ENCODE results near the gene TEAD1.

DNA sequence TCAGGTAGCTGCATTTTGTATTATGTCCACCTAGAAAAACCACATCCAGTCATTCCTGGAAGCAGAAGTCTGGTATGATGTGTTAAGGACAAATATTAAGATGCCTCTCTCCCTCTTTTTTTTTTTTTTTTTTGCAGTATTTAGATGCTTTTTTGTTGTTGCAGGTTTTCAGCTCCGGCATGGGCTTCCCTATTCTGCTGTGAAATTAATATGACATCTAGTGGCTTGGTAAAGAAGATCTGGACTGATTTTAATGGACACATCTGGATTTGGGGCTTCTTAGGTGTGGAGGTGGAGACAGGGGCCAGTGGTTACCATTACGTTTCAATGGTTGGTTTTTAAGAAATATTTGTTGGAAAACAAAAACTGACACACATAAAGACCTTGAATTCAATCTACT lies 287.4 kb downstream of the TEAD1 start:
- TF ChIP-seq, protein P1, sequence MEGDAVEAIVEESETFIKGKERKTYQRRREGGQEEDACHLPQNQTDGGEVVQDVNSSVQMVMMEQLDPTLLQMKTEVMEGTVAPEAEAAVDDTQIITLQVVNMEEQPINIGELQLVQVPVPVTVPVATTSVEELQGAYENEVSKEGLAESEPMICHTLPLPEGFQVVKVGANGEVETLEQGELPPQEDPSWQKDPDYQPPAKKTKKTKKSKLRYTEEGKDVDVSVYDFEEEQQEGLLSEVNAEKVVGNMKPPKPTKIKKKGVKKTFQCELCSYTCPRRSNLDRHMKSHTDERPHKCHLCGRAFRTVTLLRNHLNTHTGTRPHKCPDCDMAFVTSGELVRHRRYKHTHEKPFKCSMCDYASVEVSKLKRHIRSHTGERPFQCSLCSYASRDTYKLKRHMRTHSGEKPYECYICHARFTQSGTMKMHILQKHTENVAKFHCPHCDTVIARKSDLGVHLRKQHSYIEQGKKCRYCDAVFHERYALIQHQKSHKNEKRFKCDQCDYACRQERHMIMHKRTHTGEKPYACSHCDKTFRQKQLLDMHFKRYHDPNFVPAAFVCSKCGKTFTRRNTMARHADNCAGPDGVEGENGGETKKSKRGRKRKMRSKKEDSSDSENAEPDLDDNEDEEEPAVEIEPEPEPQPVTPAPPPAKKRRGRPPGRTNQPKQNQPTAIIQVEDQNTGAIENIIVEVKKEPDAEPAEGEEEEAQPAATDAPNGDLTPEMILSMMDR (IDR thresholded peaks at IDR 0.05; ENCODE audit: poor library complexity, severe bottlenecking), result peak; percentile 14
- no peak for TF ChIP-seq SMC3 (conservative IDR thresholded peaks at IDR 0.05; ENCODE audit: poor library complexity)
- no peak for TF ChIP-seq EP300 (conservative IDR thresholded peaks at IDR 0.05; ENCODE audit: poor library complexity, severe bottlenecking)
- no peak for TF ChIP-seq TAF1 (IDR thresholded peaks at IDR 0.05; ENCODE audit: low read depth)

Measured in neural cell (in vitro differentiated cells).